WTC11 (cell line): ENCODE measurements around the gene CHST11. TPM values are rescaled to one million over a fixed set of nuclear protein-coding genes. Genes with fewer than 3 reads are reported as not detected.

Source experiments
- ATAC-seq: fragments of 200-7000 bp; cut with Tn5 transposase; 2 replicates; pipeline ENCODE4 v1.10.0; 2021; ENCODE audit warnings: mild to moderate bottlenecking, moderate library complexity
- CTCF ChIA-PET: fragments of 300-600 bp; sonication (Branson Sonifier 250); formaldehyde crosslinking; loops from one replicate; lab custom pipeline; 2021; ENCODE audit warnings: antibody characterized with exemption; lab: Charles Lee
- POLR2A ChIA-PET: fragments of 350-600 bp; sonication (Branson Sonifier 250); formaldehyde crosslinking; loops from one replicate; lab custom pipeline; 2021; ENCODE audit warnings: antibody characterized with exemption; lab: Charles Lee
- DNase-seq: peaks from one replicate; pipeline ENCODE4 v3.0.0; 2021; ENCODE audit warnings: low spot score
- H3K27ac Mint-ChIP-seq: 2 replicates; pipeline ENCODE4 v1.8.0; 2021; ENCODE audit warnings: mixed read lengths
- H3K27me3 Mint-ChIP-seq: 2 replicates; pipeline ENCODE4 v1.8.0; 2021; ENCODE audit warnings: low read depth, mild to moderate bottlenecking, moderate library complexity, mixed read lengths
- H3K36me3 Mint-ChIP-seq: 2 replicates; pipeline ENCODE4 v1.8.0; 2021; ENCODE audit warnings: mixed read lengths
- H3K4me1 Mint-ChIP-seq: 2 replicates; pipeline ENCODE4 v1.8.0; 2022; ENCODE audit warnings: mixed read lengths
- H3K4me3 Mint-ChIP-seq: 2 replicates; pipeline ENCODE4 v1.8.0; 2021; ENCODE audit warnings: mild to moderate bottlenecking, moderate library complexity, mixed read lengths
- H3K9me3 Mint-ChIP-seq: 2 replicates; pipeline ENCODE4 v1.8.0; 2021; ENCODE audit warnings: mixed read lengths
- CBFB ChIP-seq: sonication (generic); formaldehyde crosslinking; IDR thresholded peaks from 2 replicates; pipeline ENCODE4 v1.8.1; 2022; ENCODE audit warnings: mild to moderate bottlenecking, low read depth, missing genetic modification reagents
- FOXK1 ChIP-seq: sonication (generic); formaldehyde crosslinking; IDR thresholded peaks from 2 replicates; pipeline ENCODE4 v1.8.0; 2022; ENCODE audit warnings: mild to moderate bottlenecking, moderate library complexity, missing genetic modification reagents
- GTF2I ChIP-seq: fragments of 250-450 bp; sonication (Bioruptor Pico); conservative IDR thresholded peaks from 2 replicates; pipeline ENCODE4 v1.4.0; 2021; ENCODE audit warnings: mild to moderate bottlenecking
- HMGA2 ChIP-seq: fragments of 250-450 bp; sonication (Bioruptor Pico); IDR thresholded peaks from 2 replicates; pipeline ENCODE4 v1.4.0; 2021; ENCODE audit warnings: mild to moderate bottlenecking, moderate library complexity
- JAZF1 ChIP-seq: fragments of 250-450 bp; sonication (Bioruptor Pico); IDR thresholded peaks from 2 replicates; pipeline ENCODE4 v1.9.0; 2021; ENCODE audit warnings: moderate library complexity, mild to moderate bottlenecking, inconsistent platforms
- NR3C1 ChIP-seq: sonication (generic); formaldehyde crosslinking; conservative IDR thresholded peaks from 2 replicates; pipeline ENCODE4 v1.8.1; 2023; ENCODE audit warnings: low read depth, mild to moderate bottlenecking, missing genetic modification reagents
- TEAD4 ChIP-seq: sonication (generic); formaldehyde crosslinking; IDR thresholded peaks from 2 replicates; pipeline ENCODE4 v1.8.0; 2022; ENCODE audit warnings: mild to moderate bottlenecking, missing genetic modification reagents
- ZNF219 ChIP-seq: sonication (generic); formaldehyde crosslinking; IDR thresholded peaks from 2 replicates; pipeline ENCODE4 v1.8.0; 2023; ENCODE audit warnings: missing genetic modification reagents, mild to moderate bottlenecking, borderline replicate concordance
- ZNF232 ChIP-seq: sonication (generic); formaldehyde crosslinking; IDR thresholded peaks from 2 replicates; pipeline ENCODE4 v1.8.0; 2022; ENCODE audit warnings: mild to moderate bottlenecking, missing genetic modification reagents
- ZNF317 ChIP-seq: sonication (generic); formaldehyde crosslinking; IDR thresholded peaks from 2 replicates; pipeline ENCODE4 v1.8.1; 2023; ENCODE audit warnings: low read depth, mild to moderate bottlenecking, moderate library complexity, missing genetic modification reagents, borderline replicate concordance
- ZNF423 ChIP-seq: fragments of 250-450 bp; sonication (Bioruptor Pico); IDR thresholded peaks from 2 replicates; pipeline ENCODE4 v2.1.2; 2022; ENCODE audit warnings: mild to moderate bottlenecking, moderate library complexity
- total RNA-seq: library from RNA; stranded (reverse); gene quantifications from 3 replicates; pipeline ENCODE4 v1.2.3, GENCODE V29; 2021
- TF ChIP-seq, protein P1 (sequence below): sonication (generic); formaldehyde crosslinking; IDR thresholded peaks from 2 replicates; pipeline ENCODE4 v1.8.0; 2022; ENCODE audit warnings: mild to moderate bottlenecking, missing genetic modification reagents
- TF ChIP-seq, protein P2 (sequence below): sonication (generic); formaldehyde crosslinking; IDR thresholded peaks from 2 replicates; pipeline ENCODE4 v1.8.1; 2022; ENCODE audit warnings: missing genetic modification reagents, borderline replicate concordance
- TF ChIP-seq, protein P3 (sequence below): sonication (generic); formaldehyde crosslinking; IDR thresholded peaks from 2 replicates; pipeline ENCODE4 v1.8.1; 2023; ENCODE audit warnings: mild to moderate bottlenecking, missing genetic modification reagents, borderline replicate concordance
- TF ChIP-seq, protein P4 (sequence below): sonication (generic); formaldehyde crosslinking; IDR thresholded peaks from 2 replicates; pipeline ENCODE4 v1.8.1; 2023; ENCODE audit warnings: mild to moderate bottlenecking, moderate library complexity, missing genetic modification reagents
- TF ChIP-seq, protein P5 (sequence below): fragments of 250-450 bp; sonication (Bioruptor Pico); IDR thresholded peaks from 2 replicates; pipeline ENCODE4 v2.1.2; 2022; ENCODE audit warnings: mild to moderate bottlenecking, moderate library complexity
- TF ChIP-seq, protein P6 (sequence below): sonication (generic); formaldehyde crosslinking; IDR thresholded peaks from 2 replicates; pipeline ENCODE4 v1.8.0; 2023; ENCODE audit warnings: missing genetic modification reagents, mild to moderate bottlenecking, borderline replicate concordance
- TF ChIP-seq, protein P7 (sequence below): fragments of 200-600 bp; IDR thresholded peaks from 2 replicates; pipeline ENCODE4 v1.8.0; 2022; ENCODE audit warnings: antibody characterized with exemption

CHST11 gene
- total RNA-seq, 1 experiment from 2014 or later = 24.2 TPM

DNA sequence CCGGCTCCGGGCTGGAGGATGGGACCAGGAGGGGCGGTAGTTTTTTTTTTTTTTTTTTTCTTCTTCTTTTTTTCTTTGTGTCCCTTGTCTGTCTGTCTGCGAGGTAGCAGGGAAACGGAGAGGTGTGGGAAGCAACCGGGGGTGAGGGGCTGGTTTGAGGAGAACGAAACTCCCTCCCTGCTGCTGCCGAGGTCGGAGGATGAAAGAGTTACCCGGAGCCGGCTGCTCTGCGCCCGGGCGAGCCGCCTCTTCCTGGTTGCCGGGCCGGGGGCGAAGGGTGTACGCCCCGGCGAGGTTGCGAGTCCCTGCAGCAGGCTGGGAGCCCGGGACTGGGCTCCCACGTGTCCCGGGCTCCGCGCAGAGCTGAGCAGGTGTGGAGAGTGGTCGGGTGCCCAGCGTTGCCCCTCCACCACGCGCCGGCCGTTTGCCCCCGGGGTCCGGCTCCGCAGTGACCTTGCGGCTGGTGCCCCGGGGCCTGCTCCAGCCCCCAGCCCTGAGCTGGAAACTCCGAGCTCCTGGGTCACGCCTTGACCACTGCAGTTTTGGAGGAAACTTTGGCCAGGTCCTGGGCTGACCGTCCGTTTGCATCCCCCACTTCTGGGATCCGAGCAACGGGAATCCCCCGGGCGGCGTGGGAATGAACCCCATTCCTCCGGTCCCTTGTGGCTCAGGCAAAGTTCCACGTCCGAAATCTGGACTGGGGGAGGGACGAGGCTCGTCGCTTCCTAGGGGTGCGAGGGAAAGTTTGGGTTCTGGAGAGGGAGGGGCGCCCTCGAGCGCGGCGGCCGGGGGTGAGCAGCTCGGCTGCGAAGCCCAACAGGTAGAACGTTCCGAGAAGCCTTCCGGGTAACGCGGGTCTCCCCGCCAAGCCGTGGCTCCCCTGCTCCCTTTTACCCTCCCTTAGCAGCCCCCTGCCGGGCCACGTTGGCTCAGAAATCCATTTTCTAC lies 1.3 kb downstream of the CHST11 start:
- peak; percentile 6; the same call in 1 of the 2 replicates for ATAC-seq
- Mint-ChIP-seq H3K9me3 (no peaks in the 10 kb centered on the region), H3K27me3 (peaks cover 53% of the 10 kb centered on the region), H3K27ac (peak overlapping the region; percentile 86; the same call in 1 of the 2 replicates), H3K4me3 (peak overlapping the region; percentile 97), H3K36me3 (no peaks in the 10 kb centered on the region), H3K4me1 (peaks cover 40% of the 10 kb centered on the region)
- TF ChIP-seq GTF2I (CRISPR knock-in tag) = no peak
- TF ChIP-seq JAZF1 = no peak
- TF ChIP-seq, protein P1, sequence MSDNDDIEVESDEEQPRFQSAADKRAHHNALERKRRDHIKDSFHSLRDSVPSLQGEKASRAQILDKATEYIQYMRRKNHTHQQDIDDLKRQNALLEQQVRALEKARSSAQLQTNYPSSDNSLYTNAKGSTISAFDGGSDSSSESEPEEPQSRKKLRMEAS (CRISPR knock-in tag) = peak; percentile 37; the same call in 1 of the 2 replicates
- TF ChIP-seq, protein P2, sequence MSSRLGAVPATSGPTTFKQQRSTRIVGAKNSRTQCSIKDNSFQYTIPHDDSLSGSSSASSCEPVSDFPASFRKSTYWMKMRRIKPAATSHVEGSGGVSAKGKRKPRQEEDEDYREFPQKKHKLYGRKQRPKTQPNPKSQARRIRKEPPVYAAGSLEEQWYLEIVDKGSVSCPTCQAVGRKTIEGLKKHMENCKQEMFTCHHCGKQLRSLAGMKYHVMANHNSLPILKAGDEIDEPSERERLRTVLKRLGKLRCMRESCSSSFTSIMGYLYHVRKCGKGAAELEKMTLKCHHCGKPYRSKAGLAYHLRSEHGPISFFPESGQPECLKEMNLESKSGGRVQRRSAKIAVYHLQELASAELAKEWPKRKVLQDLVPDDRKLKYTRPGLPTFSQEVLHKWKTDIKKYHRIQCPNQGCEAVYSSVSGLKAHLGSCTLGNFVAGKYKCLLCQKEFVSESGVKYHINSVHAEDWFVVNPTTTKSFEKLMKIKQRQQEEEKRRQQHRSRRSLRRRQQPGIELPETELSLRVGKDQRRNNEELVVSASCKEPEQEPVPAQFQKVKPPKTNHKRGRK (CRISPR knock-in tag) = no peak
- TF ChIP-seq ZNF317 (CRISPR knock-in tag) = no peak
- TF ChIP-seq, protein P3, sequence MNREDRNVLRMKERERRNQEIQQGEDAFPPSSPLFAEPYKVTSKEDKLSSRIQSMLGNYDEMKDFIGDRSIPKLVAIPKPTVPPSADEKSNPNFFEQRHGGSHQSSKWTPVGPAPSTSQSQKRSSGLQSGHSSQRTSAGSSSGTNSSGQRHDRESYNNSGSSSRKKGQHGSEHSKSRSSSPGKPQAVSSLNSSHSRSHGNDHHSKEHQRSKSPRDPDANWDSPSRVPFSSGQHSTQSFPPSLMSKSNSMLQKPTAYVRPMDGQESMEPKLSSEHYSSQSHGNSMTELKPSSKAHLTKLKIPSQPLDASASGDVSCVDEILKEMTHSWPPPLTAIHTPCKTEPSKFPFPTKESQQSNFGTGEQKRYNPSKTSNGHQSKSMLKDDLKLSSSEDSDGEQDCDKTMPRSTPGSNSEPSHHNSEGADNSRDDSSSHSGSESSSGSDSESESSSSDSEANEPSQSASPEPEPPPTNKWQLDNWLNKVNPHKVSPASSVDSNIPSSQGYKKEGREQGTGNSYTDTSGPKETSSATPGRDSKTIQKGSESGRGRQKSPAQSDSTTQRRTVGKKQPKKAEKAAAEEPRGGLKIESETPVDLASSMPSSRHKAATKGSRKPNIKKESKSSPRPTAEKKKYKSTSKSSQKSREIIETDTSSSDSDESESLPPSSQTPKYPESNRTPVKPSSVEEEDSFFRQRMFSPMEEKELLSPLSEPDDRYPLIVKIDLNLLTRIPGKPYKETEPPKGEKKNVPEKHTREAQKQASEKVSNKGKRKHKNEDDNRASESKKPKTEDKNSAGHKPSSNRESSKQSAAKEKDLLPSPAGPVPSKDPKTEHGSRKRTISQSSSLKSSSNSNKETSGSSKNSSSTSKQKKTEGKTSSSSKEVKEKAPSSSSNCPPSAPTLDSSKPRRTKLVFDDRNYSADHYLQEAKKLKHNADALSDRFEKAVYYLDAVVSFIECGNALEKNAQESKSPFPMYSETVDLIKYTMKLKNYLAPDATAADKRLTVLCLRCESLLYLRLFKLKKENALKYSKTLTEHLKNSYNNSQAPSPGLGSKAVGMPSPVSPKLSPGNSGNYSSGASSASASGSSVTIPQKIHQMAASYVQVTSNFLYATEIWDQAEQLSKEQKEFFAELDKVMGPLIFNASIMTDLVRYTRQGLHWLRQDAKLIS (CRISPR knock-in tag) = no peak
- no peak for TF ChIP-seq ZNF423
- TF ChIP-seq HMGA2 (CRISPR knock-in tag) = no peak
- no peak for TF ChIP-seq CBFB (CRISPR knock-in tag)
- no peak for TF ChIP-seq TEAD4 (CRISPR knock-in tag)
- TF ChIP-seq, protein P4, sequence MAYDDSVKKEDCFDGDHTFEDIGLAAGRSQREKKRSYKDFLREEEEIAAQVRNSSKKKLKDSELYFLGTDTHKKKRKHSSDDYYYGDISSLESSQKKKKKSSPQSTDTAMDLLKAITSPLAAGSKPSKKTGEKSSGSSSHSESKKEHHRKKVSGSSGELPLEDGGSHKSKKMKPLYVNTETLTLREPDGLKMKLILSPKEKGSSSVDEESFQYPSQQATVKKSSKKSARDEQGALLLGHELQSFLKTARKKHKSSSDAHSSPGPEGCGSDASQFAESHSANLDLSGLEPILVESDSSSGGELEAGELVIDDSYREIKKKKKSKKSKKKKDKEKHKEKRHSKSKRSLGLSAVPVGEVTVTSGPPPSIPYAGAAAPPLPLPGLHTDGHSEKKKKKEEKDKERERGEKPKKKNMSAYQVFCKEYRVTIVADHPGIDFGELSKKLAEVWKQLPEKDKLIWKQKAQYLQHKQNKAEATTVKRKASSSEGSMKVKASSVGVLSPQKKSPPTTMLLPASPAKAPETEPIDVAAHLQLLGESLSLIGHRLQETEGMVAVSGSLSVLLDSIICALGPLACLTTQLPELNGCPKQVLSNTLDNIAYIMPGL (CRISPR knock-in tag) = peak; percentile 48; the same call in 1 of the 2 replicates
- TF ChIP-seq, protein P5, sequence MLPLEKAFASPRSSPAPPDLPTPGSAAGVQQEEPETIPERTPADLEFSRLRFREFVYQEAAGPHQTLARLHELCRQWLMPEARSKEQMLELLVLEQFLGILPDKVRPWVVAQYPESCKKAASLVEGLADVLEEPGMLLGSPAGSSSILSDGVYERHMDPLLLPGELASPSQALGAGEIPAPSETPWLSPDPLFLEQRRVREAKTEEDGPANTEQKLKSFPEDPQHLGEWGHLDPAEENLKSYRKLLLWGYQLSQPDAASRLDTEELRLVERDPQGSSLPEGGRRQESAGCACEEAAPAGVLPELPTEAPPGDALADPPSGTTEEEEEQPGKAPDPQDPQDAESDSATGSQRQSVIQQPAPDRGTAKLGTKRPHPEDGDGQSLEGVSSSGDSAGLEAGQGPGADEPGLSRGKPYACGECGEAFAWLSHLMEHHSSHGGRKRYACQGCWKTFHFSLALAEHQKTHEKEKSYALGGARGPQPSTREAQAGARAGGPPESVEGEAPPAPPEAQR = no peak
- no peak for TF ChIP-seq ZNF219
- TF ChIP-seq, protein P6, sequence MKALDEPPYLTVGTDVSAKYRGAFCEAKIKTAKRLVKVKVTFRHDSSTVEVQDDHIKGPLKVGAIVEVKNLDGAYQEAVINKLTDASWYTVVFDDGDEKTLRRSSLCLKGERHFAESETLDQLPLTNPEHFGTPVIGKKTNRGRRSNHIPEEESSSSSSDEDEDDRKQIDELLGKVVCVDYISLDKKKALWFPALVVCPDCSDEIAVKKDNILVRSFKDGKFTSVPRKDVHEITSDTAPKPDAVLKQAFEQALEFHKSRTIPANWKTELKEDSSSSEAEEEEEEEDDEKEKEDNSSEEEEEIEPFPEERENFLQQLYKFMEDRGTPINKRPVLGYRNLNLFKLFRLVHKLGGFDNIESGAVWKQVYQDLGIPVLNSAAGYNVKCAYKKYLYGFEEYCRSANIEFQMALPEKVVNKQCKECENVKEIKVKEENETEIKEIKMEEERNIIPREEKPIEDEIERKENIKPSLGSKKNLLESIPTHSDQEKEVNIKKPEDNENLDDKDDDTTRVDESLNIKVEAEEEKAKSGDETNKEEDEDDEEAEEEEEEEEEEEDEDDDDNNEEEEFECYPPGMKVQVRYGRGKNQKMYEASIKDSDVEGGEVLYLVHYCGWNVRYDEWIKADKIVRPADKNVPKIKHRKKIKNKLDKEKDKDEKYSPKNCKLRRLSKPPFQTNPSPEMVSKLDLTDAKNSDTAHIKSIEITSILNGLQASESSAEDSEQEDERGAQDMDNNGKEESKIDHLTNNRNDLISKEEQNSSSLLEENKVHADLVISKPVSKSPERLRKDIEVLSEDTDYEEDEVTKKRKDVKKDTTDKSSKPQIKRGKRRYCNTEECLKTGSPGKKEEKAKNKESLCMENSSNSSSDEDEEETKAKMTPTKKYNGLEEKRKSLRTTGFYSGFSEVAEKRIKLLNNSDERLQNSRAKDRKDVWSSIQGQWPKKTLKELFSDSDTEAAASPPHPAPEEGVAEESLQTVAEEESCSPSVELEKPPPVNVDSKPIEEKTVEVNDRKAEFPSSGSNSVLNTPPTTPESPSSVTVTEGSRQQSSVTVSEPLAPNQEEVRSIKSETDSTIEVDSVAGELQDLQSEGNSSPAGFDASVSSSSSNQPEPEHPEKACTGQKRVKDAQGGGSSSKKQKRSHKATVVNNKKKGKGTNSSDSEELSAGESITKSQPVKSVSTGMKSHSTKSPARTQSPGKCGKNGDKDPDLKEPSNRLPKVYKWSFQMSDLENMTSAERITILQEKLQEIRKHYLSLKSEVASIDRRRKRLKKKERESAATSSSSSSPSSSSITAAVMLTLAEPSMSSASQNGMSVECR (CRISPR knock-in tag) = 0 out of 2 replicates have a peak, but pooled peaks have one; percentile 21
- no peak for TF ChIP-seq NR3C1 (CRISPR knock-in tag)
- TF ChIP-seq ZNF232 (CRISPR knock-in tag) = 0 out of 2 replicates have a peak, but pooled peaks have one; percentile 55
- TF ChIP-seq FOXK1 (CRISPR knock-in tag) = no peak
- TF ChIP-seq, protein P7, sequence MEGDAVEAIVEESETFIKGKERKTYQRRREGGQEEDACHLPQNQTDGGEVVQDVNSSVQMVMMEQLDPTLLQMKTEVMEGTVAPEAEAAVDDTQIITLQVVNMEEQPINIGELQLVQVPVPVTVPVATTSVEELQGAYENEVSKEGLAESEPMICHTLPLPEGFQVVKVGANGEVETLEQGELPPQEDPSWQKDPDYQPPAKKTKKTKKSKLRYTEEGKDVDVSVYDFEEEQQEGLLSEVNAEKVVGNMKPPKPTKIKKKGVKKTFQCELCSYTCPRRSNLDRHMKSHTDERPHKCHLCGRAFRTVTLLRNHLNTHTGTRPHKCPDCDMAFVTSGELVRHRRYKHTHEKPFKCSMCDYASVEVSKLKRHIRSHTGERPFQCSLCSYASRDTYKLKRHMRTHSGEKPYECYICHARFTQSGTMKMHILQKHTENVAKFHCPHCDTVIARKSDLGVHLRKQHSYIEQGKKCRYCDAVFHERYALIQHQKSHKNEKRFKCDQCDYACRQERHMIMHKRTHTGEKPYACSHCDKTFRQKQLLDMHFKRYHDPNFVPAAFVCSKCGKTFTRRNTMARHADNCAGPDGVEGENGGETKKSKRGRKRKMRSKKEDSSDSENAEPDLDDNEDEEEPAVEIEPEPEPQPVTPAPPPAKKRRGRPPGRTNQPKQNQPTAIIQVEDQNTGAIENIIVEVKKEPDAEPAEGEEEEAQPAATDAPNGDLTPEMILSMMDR = no peak
- ChIA-PET CTCF (interaction anchor here (0.5 to 2.9 kb wide), 11 partner anchors 10 to 715 kb away, joined by 3 to 29 read pairs (median 3); no protein-coding TSS in a partner anchor), POLR2A (interaction anchor here (1.1 to 1.2 kb wide), 2 partner anchors 43 to 76 kb away, joined by 3 to 4 read pairs; no protein-coding TSS in a partner anchor)
- DNase-seq = peak; percentile 51
